Endothelial cell of umbilical vein (primary cell): ENCODE measurements around the gene LAMTOR5. TPM values are rescaled to one million over a fixed set of nuclear protein-coding genes. Genes with fewer than 3 reads are reported as not detected.

ENCODE experiments used
- BruUV-seq: library from RNA; stranded (reverse); fragments of 400-500 nt; replicated peaks from 2 replicates; lab custom pipeline; 2021; lab: Mats Ljungman, UMichigan
- CTCF ChIA-PET: fragments of 300-600, 350-600 bp; sonication (Branson Sonifier 250); formaldehyde crosslinking; loops from one replicate; lab custom pipeline; 2021; ENCODE audit warnings: antibody characterized with exemption, inconsistent platforms; lab: Charles Lee
- POLR2A ChIA-PET: fragments of 300-600, 350-600 bp; sonication (Branson Sonifier 250); formaldehyde crosslinking; loops from one replicate; lab custom pipeline; 2021; ENCODE audit warnings: antibody characterized with exemption, inconsistent platforms; lab: Charles Lee
- DNase-seq: peaks from one replicate; pipeline ENCODE4 v3.0.0-alpha.2; 2011; ENCODE audit warnings: low read depth, low spot score
- FAIRE-seq: peaks from 2 replicates; lab custom pipeline; 2011; peaks lifted over from hg19 to GRCh38; lab: Jason Lieb, UNC
- H2AFZ ChIP-seq: 2 replicates; pipeline ENCODE4 v1.6.0; 2012; ENCODE audit warnings: low read depth, low read length, control low read depth, inconsistent platforms
- H3K27ac ChIP-seq: 2 replicates; pipeline ENCODE4 v1.5.1; 2011; ENCODE audit warnings: low read depth, mild to moderate bottlenecking, control low read depth, low read length, moderate library complexity; ENCODE audit not compliant: insufficient read depth
- H3K27me3 ChIP-seq, 2 experiments: 2 replicates each; pipeline versions ENCODE4 v1.6.0 to v1.6.1; 2011; ENCODE audit warnings: low read length in 2 of 2, mixed read lengths in 1 of 2; ENCODE audit not compliant: control insufficient read depth in 2 of 2, insufficient read depth in 2 of 2
- H3K36me3 ChIP-seq, 2 experiments: 2 replicates in 1 of 2; 3 replicates in 1 of 2; pipeline ENCODE4 v1.5.1; 2011; ENCODE audit warnings: low read length in 2 of 2, mild to moderate bottlenecking in 1 of 2, moderate library complexity in 1 of 2; ENCODE audit not compliant: control insufficient read depth in 2 of 2, insufficient read depth in 2 of 2; ENCODE audit errors: extremely low read depth in 1 of 2
- H3K4me1 ChIP-seq: 3 replicates; pipeline ENCODE4 v1.5.1; 2011; ENCODE audit warnings: mild to moderate bottlenecking, low read length; ENCODE audit not compliant: control insufficient read depth, insufficient read depth; ENCODE audit errors: extremely low read depth
- H3K4me2 ChIP-seq: 2 replicates; pipeline ENCODE4 v1.6.1; 2011; ENCODE audit warnings: low read length, control low read depth, mixed read lengths; ENCODE audit not compliant: insufficient read depth
- H3K4me3 ChIP-seq, 3 experiments: fragments of 200-600 bp in 1 of 3; sonication (generic), shearing (Covaris generic) in 1 of 3; replicated peaks in 1 of 3; 2 replicates each; pipeline ENCODE4 v1.5.1; 2011 to 2016; ENCODE audit warnings: control low read depth in 3 of 3, low read length in 3 of 3, mild to moderate bottlenecking in 2 of 3, inconsistent platforms in 1 of 3, low read depth in 1 of 3, moderate library complexity in 1 of 3; ENCODE audit not compliant: insufficient read depth in 1 of 3
- H3K79me2 ChIP-seq: 2 replicates; pipeline ENCODE4 v1.6.0; 2012; ENCODE audit warnings: low read length, inconsistent platforms; ENCODE audit not compliant: control insufficient read depth, insufficient read depth
- H3K9ac ChIP-seq: replicated peaks from 2 replicates; pipeline ENCODE3; 2011; ENCODE audit warnings: low read length, control low read depth; ENCODE audit not compliant: insufficient read depth; ENCODE audit errors: extremely low read depth
- H3K9me1 ChIP-seq: replicated peaks from 3 replicates; pipeline ENCODE4 v1.6.0; 2011; ENCODE audit warnings: mild to moderate bottlenecking, low read length; ENCODE audit not compliant: control insufficient read depth, insufficient read depth; ENCODE audit errors: extremely low read depth
- H3K9me3 ChIP-seq: replicated peaks from 2 replicates; pipeline ENCODE4 v1.5.1; 2012; ENCODE audit warnings: low read length, inconsistent platforms; ENCODE audit not compliant: control insufficient read depth, insufficient read depth
- H4K20me1 ChIP-seq: replicated peaks from 2 replicates; pipeline ENCODE3; 2011; ENCODE audit warnings: mild to moderate bottlenecking, low read length; ENCODE audit not compliant: control insufficient read depth, insufficient read depth; ENCODE audit errors: extremely low read depth
- CTCF ChIP-seq, 2 donors: IDR thresholded peaks; 1 replicate in 1 of 2; 2 replicates in 1 of 2; pipeline ENCODE4 v1.5.1; 2011; ENCODE audit warnings: low read length in 2 of 2, mild to moderate bottlenecking in 2 of 2, moderate library complexity in 2 of 2, control low read depth in 1 of 2, inconsistent platforms in 1 of 2, low read depth in 1 of 2; ENCODE audit not compliant: insufficient read depth in 1 of 2; ENCODE audit errors: extremely low read depth in 1 of 2
- EZH2 ChIP-seq: IDR thresholded peaks from 2 replicates; pipeline ENCODE4 v1.6.1; 2012; ENCODE audit warnings: borderline replicate concordance, low read depth, mild to moderate bottlenecking, moderate library complexity, low read length, inconsistent platforms; ENCODE audit not compliant: severe bottlenecking
- FOS ChIP-seq: IDR thresholded peaks from 2 replicates; pipeline ENCODE4 v1.6.1; 2011; ENCODE audit warnings: mild to moderate bottlenecking, low read length, moderate library complexity, borderline replicate concordance; ENCODE audit not compliant: insufficient read depth
- GATA2 ChIP-seq: IDR thresholded peaks from 2 replicates; pipeline ENCODE4 v1.7.0; 2011; ENCODE audit warnings: low read depth, mild to moderate bottlenecking, moderate library complexity, mixed read lengths, low read length; ENCODE audit not compliant: insufficient read length, insufficient read depth
- JUN ChIP-seq: IDR thresholded peaks from 2 replicates; pipeline ENCODE4 v1.6.1; 2011; ENCODE audit warnings: borderline replicate concordance, low read depth; ENCODE audit not compliant: insufficient read length, insufficient read depth
- MAX ChIP-seq: IDR thresholded peaks from 2 replicates; pipeline ENCODE4 v1.6.1; 2011; ENCODE audit not compliant: insufficient read depth, insufficient read length
- MYC ChIP-seq: IDR thresholded peaks from one replicate; pipeline ENCODE4 v1.6.1; 2011; ENCODE audit warnings: mild to moderate bottlenecking, low read depth, low read length
- POLR2A ChIP-seq: IDR thresholded peaks from 2 replicates; pipeline ENCODE4 v1.6.1; 2012; ENCODE audit warnings: low read depth, mild to moderate bottlenecking, control low read depth, low read length
- POLR2AphosphoS5 ChIP-seq: IDR thresholded peaks from 2 replicates; pipeline ENCODE4 v1.6.1; 2012; ENCODE audit warnings: low read depth, mild to moderate bottlenecking, control low read depth, low read length, moderate library complexity; ENCODE audit not compliant: insufficient read depth
- dilution Hi-C: fragments of 300-500 bp; cut with MboI; formaldehyde crosslinking; loops from one replicate; pipeline ENCODE4 v1.15.0; 2019; ENCODE audit warnings: low sequenced_read_pairs; ENCODE audit not compliant: extremely low pct_ligation_motif_present
- intact Hi-C: fragments of 100-400 bp; cut with micrococcal nuclease; formaldehyde crosslinking; loops from one replicate; pipeline ENCODE4 v1.10.0; 2022
- polyA plus RNA-seq, 4 experiments: library from polyadenylated mRNA; depleted of rRNA in 3 of 4; stranded (reverse) in 3 of 4; unstranded in 1 of 4; fragments of >200 nt; gene quantifications; 2 replicates each; pipeline versions ENCODE4 v1.2.1 to v1.2.3, GENCODE V29; 2011 to 2012; ENCODE audit warnings: missing spikeins in 1 of 4
- total RNA-seq: library from RNA; stranded (reverse); gene quantifications from 2 replicates; pipeline ENCODE4 v1.2.3, GENCODE V29; 2021

Gene LAMTOR5
- total and polyA plus RNA-seq, 2 donors (not counting 3 experiments of a cell fraction or from before 2014, with no cell fraction given), result 150 to 503 TPM

- no peak overlapping the region for H2AFZ ChIP-seq
- no peaks in the 10 kb centered on the region for H4K20me1 ChIP-seq
- no peaks in the 10 kb centered on the region for H3K9me1 ChIP-seq
- no peak overlapping the region for H3K27ac ChIP-seq
- POLR2A ChIA-PET, result no interaction called here
- H3K4me3 ChIP-seq, result no peak overlapping the region
- CTCF ChIA-PET, result interaction anchor here (1.3 to 1.8 kb wide), 2 partner anchors 18 to 234 kb away, joined by 5 to 6 read pairs; no protein-coding TSS in a partner anchor
- no peaks in the 10 kb centered on the region for H3K9me3 ChIP-seq
- dilution Hi-C loops, result no loop called here
- H3K27me3 ChIP-seq, result peaks cover 6 to 7% of the 10 kb centered on the region in 2 experiments
- H3K36me3 ChIP-seq, result no peaks in the 10 kb centered on the region
- no peak for DNase-seq
- intact Hi-C loops, result no loop called here
- no peak overlapping the region for H3K9ac ChIP-seq
- BruUV-seq, result no TSS peak
- FAIRE-seq, result no peak
- H3K4me2 ChIP-seq, result no peak overlapping the region
- TF ChIP-seq POLR2AphosphoS5, result no peak
- no peak for TF ChIP-seq MAX
- TF ChIP-seq GATA2, result no peak
- no peak for TF ChIP-seq EZH2
- no peak for TF ChIP-seq MYC
- no peaks in the 10 kb centered on the region for H3K4me1 ChIP-seq
- no peaks in the 10 kb centered on the region for H3K79me2 ChIP-seq
Observed at GRCh38 chr1:110441888-110442287, 34.4 kb upstream of the LAMTOR5 start.

GRCh38 chr1:110440877-110441276 lies 33.4 kb upstream of the LAMTOR5 start:
- peaks cover 7 to 10% of the 10 kb centered on the region in 2 experiments for H3K27me3 ChIP-seq
- POLR2A ChIA-PET, result no interaction called here
- BruUV-seq, result no TSS peak
- DNase-seq (no peak), FAIRE-seq (no peak)
- H3K27ac ChIP-seq, result no peak overlapping the region
- no peaks in the 10 kb centered on the region for H3K36me3 ChIP-seq
- no peak for TF ChIP-seq POLR2AphosphoS5
- no peak for TF ChIP-seq JUN
- TF ChIP-seq MYC, result no peak
- TF ChIP-seq POLR2A, result no peak
- TF ChIP-seq MAX, result no peak
- no peak for TF ChIP-seq FOS
- no peak for TF ChIP-seq GATA2
- no peak for TF ChIP-seq CTCF (IDR thresholded peaks at IDR 0.05; ENCODE audit: extremely low read depth in 1 of 2, insufficient read depth in 1 of 2, low read depth in 1 of 2, low read length in 2 of 2)
- TF ChIP-seq EZH2, result no peak
- intact Hi-C loops (no loop called here), dilution Hi-C loops (no loop called here)
- no peaks in the 10 kb centered on the region for H3K4me1 ChIP-seq
- H3K79me2 ChIP-seq, result no peaks in the 10 kb centered on the region
- H3K9me1 ChIP-seq, result no peaks in the 10 kb centered on the region
- H2AFZ ChIP-seq, result no peak overlapping the region
- CTCF ChIA-PET, result interaction anchor here (1.4 to 1.8 kb wide), 2 partner anchors 19 to 233 kb away, joined by 4 to 6 read pairs; no protein-coding TSS in a partner anchor
- H3K9me3 ChIP-seq, result no peaks in the 10 kb centered on the region
- no peak overlapping the region for H3K4me2 ChIP-seq
- H3K4me3 ChIP-seq, result no peak overlapping the region
- H4K20me1 ChIP-seq, result no peaks in the 10 kb centered on the region
- no peak overlapping the region for H3K9ac ChIP-seq
